CD4-positive, alpha-beta T cell treated with Interferon alpha-2 for 1 hour (primary cell): ENCODE measurements around the gene HSPE1.
"Not testable (repeated sequence)": the region's sequence is repeated elsewhere in the genome, so short reads cannot be mapped to it uniquely, and the experiment has no call there.

Source experiments
- DNase-seq, 2 donors: peaks; one replicate each; pipeline ENCODE4 v3.0.0-alpha.2; 2020 to 2022

The HSPE1 gene

GRCh38 chr2:197498937-197499593 lies 1.1 kb upstream of the HSPE1 start:
- DNase-seq: peak; percentile 46 to 58

GRCh38 chr2:197500503-197501131 lies 438 bp downstream of the HSPE1 start:
- no peak for DNase-seq

- DNase-seq: no peak
These were observed 2.0 kb downstream of the HSPE1 start for GRCh38 chr2:197502201-197502600.

- DNase-seq: no peak
These were observed 2.5 kb downstream of the HSPE1 start for GRCh38 chr2:197502685-197503084.

- no peak for DNase-seq
These were observed 3.8 kb downstream of the HSPE1 start for GRCh38 chr2:197504000-197504399.

GRCh38 chr2:197504512-197504911 lies 4.3 kb downstream of the HSPE1 start:
- no peak for DNase-seq

- DNase-seq: no peak
These were observed 6.5 kb downstream of the HSPE1 start for GRCh38 chr2:197506658-197507057.

- DNase-seq: no peak
These were observed 13.7 kb downstream of the HSPE1 start for GRCh38 chr2:197513915-197514314.

- DNase-seq: peak in 1 of 2 donors; percentile 22
These were observed 14.6 kb downstream of the HSPE1 start for GRCh38 chr2:197514754-197515153.

GRCh38 chr2:197515315-197515738 lies 15.1 kb downstream of the HSPE1 start:
- DNase-seq: no peak

GRCh38 chr2:197515739-197516392 lies 15.7 kb downstream of the HSPE1 start, which contains the start of gene MOB4:
TSS of gene MOB4 (plus strand) at chr2:197516066. CDS start at chr2:197516087, 21 bp downstream.
- peak; percentile 93 to 96 for DNase-seq

- DNase-seq: peak in 1 of 2 donors; percentile 44
These were observed 16.2 kb downstream of the HSPE1 start for GRCh38 chr2:197516393-197516761.

- no peak for DNase-seq
These were observed 17.0 kb downstream of the HSPE1 start for GRCh38 chr2:197517150-197517549.

GRCh38 chr2:197538412-197538811 lies 38.2 kb downstream of the HSPE1 start:
- DNase-seq: no peak

- DNase-seq: no peak
These were observed 39.6 kb downstream of the HSPE1 start for GRCh38 chr2:197539734-197540133.

- DNase-seq: no peak
These were observed 43.0 kb downstream of the HSPE1 start for GRCh38 chr2:197543206-197543605.

- DNase-seq: no peak
These were observed 47.2 kb downstream of the HSPE1 start for GRCh38 chr2:197547163-197547900.

- no peak for DNase-seq
These were observed 48.4 kb downstream of the HSPE1 start for GRCh38 chr2:197548582-197548981.

GRCh38 chr2:197551260-197551659 lies 51.1 kb downstream of the HSPE1 start:
- not testable (repeated sequence) for DNase-seq
